Right ventricle myocardium inferior (tissue), 1 donor: ENCODE results near the gene PAK6. TPM values are rescaled to one million over a fixed set of nuclear protein-coding genes. Genes with fewer than 3 reads are reported as not detected.
A peak's percentile ranks its signal among the peaks of the same experiment; 100 is the strongest.

ENCODE experiments used
- ATAC-seq: fragments of 200-7000 bp; cut with Tn5 transposase; one replicate; pipeline ENCODE4 v1.9.1; 2020; ENCODE audit warnings: mild to moderate bottlenecking, moderate library complexity
- DNase-seq: peaks from one replicate; pipeline ENCODE4 v3.0.0; 2021; ENCODE audit errors: missing footprints
- intact Hi-C: fragments of 100-400 bp; cut with DNase I; formaldehyde crosslinking; loops from one replicate; pipeline ENCODE4 v1.11.0; 2022
- total RNA-seq: library from RNA; stranded (reverse); fragmentation: NEBNext Ultra II Directional; extraction: Animal tissue kit (Norgen Biotek cat#: 25700); gene quantifications from one replicate; pipeline ENCODE4 v1.2.1, GENCODE V29; 2021
- donor health status: DM: no; HTN: yes; CAD: no; lungs with severe emphysema.

PAK6 gene
- total RNA-seq, 1 donor from 2014 or later: 10.1 TPM

DNA sequence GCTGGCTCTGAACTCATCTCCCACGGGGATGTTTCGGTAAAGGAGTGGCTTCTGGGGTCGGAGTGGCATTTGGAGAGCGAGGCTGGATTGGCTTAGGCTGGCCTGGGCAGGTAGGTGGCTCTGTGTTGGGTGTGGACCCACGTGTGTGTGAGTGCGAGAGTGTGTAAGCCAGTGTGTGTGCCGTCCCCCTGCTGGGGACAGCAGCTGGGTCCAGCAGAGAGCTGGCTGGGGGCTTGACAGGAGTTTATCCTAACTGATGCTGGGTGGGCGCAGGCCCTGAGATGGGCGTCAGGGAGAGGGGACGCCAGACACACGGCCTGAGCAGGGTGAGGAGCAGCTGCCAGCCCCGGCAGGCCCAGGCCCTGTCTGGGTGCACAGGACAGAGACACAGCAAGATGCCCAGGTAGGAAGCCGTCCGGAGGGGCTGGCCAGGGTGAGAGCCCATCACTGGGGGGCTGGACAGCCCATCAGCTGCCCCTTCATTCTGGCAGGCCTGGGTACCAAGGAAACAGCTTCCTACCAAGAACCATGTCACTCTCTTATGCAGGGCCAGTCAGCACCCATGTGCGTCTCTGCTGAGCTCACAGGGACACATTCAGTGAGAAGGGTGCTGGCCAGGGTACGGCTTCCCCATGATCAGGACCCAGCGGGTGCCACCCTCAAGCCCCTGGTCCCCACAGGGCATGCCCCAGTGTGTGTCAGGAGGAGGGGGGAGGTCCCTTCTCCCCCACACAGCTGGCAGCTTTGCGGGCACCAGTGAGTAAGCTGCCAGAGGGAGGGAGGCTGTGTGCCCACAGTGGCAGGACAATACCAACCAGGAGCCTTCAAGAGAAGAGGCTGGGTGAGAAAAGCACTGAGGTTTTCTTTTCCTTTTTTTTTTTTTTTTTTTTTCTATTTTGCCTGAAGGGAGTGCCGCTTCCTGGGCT is 1.1 kb downstream of the PAK6 start:
- ATAC-seq (no peak), DNase-seq (peak; percentile 43)
- intact Hi-C loops: no loop called here

DNA sequence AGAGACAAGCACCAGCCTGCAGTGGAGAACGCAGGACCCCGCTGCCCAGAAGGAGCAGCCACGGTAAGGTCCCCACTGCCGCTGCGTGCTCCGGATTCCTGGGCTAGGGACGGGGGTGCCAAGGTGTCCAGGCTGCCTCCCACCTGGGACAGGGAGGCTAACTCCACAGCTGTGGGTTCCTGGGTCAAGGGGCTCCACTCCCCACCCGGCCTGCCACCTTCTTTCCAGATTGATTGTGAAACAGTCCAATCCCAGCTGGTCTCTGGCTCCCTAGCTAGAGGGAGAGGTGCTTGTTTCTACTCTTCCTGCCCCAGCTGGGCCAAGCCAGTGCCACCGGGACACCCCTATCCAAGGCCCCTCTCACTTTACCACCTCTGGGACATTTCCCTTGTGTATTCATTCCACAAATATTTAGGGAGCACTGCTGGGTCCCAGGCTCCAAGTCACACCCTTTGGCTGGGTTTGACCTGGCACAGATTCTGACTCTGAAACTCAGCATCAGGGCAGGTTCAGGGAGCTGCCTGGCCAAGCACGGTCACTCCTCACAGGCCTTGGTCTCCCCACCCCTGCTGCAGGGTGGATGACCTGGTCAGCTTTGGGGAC is 1.9 kb downstream of the PAK6 start:
- intact Hi-C loops: no loop called here
- DNase-seq: peak; percentile 13

DNA sequence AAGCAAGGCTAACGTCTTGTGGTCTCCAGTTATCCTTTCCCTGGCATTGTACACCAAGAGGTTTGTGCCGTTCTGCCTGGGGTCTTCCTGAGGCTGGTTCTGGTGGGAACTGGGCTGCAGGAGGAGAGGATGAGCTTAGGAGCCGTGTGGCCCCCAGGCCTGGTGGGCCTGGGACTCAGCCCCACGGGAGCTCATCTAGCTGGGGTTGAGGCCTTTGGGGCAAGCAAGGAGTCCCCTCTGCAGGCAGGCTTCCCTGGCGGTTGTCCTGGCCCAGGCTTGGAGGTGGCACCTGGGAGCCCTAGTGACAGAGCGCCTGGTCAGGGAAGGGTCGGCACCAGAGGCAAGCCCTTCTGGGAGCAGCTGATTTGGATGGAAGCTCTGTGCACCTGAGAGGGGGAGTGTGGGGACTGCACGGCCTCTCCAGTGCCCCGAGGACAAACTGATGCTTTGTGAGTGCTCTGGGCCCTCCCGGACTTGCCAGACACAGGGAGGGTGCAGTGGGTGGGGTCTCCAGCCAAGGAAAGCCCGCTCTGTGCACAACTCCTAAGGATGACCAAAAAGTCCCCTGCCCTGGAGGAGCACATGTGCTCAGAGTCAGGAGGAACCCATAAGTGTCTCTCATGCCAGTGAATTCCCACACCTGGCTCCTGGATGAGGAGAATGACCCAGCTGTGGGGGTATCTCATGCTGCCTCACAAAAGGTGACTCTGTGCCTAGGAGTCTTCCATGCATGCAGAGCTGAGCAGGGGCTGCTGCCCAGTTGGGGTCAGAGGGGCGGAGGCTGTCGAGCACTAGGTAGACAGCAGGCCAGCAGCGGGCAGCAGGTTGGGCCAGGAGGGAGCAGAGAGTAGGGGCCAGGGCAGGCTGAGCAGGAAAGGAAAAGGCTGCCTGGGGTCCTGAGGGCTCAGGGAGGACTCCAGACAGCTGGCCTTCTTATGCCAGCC is 2.7 kb downstream of the PAK6 start:
- ATAC-seq (no peak), DNase-seq (peak; percentile 56)
- intact Hi-C loops: no loop called here

More for the DNA sequence above, 1.9 kb downstream of the PAK6 start:
- ATAC-seq: no peak

DNA sequence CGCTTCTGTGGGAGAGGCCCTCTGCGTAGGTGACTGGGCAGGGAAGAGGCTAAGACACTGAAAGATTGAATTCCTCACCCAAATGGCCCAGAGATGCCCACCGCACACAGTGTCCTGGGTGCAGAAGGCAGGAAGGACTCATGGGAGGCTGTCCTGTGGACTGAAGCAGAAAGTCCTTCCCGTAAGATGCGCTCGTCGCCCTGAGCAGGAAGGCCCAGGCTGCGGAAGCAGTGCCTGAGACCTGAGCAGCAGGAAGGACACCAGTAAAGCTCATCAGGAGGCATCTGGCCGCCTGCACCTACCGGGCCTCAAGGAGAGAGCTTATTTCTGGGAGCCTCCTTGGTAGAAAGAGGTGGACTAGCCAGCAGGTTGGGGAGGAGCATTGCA is 3.3 kb downstream of the PAK6 start:
- intact Hi-C loops: no loop called here
- DNase-seq (peak; percentile 43), ATAC-seq (no peak)

DNA sequence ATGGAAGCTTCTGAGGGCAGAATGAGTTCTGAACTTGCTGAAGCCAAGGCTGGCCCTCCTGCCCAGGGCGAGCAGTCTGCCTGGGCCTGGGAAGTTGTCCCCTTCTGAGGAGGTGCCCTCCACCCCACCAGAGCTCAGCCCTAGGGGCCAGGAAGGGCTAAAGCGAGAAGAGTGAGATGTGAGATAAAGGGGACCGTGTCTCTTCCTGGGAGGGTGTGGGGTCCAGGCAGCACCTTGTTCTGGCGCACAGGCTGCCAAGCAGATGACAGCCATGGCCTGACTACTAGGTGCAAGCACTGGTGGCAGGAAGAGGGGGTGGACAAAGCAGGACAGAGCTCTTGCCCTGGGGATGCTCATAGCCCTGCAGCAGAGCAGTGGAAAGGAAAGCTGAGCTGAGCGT is 3.7 kb downstream of the PAK6 start:
- intact Hi-C loops: no loop called here
- DNase-seq (peak; percentile 26), ATAC-seq (no peak)

DNA sequence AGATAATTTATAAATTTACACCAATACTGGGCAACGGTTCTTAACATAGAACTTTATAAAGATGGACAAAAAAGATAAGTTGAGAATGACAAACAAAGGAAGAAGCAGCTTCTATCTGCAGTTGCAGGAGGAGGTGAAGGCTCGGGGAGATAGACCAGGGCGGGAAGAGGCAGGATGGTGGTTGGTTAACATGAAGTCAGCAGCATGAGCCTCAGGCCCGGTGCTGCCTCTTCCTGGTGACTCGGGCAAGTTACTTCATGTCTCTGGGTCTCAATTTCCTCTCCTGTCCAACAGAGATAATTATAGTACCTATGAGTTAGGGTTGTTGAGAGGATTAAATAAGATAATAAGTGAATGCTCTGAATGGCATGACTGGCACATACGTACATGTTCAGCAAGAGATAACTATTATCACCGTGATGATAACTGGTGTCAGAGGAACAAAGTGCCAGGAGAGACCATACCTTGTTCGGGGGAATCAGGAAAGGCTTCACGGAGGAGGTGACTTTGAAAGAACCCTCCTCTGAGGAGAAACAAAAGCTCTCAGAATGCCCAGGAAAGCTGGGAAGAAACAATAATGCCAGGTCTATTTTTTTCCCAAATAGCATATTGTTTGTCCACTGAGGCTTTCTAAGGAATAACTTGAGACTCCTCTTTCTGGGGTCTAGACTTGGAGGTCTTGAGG is 4.4 kb downstream of the PAK6 start:
- intact Hi-C loops: no loop called here
- ATAC-seq (no peak), DNase-seq (peak; percentile 50)

DNA sequence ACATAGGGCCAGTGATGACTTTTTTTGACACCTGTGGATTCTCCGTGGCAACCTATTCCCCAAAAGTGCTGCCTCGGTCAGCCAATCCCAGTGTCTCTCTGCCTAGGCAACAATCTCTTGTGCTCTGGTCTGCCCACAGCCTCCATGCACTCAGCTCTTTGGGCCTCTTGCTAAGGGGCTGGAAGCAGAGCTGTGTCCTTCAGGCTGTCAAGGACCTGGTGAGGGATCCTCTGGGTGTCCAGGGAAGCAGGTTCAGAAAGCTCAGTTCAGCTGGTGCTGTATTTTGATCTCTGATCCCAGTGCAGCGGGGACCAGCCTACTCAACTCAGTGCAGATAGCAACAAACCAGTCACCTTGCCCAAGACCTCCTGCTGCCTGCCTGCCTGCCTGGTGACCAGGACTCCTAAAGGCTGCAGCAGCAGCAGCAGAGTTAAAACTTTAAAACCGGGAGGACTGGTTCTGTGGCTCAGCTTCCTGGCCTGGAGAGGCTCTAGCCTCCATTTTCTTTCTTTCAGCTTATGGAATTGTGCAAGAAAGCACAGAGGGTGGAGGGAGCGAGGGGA is 6.2 kb downstream of the PAK6 start:
- ATAC-seq (no peak), DNase-seq (peak; percentile 16)
- intact Hi-C loops: no loop called here

DNA sequence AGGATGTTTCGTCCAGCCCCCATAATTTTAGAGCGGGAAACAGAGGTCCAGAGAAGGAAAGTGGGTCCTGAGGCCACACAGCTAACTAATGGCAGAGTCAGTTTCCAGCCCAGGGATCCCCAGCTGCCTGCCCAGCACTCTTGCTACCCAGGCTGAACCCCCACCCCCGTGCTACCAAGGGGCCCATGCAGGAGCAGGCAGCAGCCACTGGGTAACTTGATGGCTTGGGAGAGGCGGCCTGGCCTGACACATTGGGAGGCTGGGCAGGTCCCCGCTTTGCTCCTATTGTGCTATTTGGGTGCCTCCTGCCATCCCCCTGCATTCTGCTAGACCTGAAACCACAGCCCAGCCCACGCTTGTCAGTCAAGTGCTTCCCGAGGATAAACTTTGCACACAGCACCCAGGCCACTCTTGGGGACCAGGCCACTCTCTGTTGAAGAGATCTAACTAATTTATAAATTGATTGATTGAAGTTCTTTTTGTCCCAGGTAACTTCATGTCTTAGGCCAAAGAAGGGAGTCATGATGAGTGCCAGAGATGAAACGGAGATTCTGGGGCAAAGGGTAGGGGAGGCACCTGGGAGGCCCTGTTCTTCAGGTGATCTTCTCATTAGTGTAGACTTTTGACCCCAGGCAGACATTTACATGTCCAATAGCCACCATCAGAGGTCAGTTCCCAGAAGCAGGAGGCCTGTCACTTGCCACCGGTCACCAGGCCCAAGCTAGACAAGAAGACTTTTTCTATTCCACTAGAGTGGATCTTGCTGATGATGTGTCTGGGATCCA is 7.0 kb downstream of the PAK6 start:
- ATAC-seq (no peak), DNase-seq (peak; percentile 32)
- intact Hi-C loops: no loop called here

DNA sequence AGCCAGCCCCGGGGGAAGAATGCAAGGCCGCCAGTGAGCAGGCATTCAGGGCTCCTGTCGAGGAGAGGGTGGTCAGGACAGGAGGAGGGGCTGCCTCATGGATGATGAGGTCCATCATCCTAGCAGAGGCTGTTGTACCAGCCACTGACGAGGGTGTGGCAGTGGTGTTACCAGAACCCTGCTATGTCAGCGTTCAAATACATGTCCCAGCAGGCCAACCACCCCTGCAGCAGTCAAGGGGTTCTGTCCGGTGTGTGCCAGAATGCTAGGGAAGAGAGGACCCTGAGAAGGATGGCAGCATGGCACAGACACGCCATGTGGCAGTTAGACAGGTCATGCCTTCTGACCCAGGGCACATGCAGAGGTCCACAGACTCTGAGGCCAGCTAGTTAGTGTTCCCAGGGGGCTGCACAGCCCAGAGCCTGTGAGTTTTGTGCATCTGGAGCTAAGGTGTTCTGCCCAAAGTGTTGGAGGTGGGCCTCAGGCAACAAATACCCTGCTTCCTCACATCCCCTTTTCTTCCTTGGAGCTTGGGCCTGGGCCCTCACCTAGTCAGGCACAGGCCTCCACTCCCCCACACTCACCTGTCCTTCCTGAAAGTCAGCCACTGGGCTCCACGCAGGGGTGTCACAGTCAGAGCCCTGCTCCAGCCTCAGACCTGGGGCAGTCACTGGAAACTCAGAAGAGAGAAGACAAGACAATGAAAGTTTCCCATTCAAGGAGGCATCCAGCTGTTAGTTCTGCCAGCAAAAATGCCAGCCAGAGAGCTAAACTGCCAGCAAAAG is 7.8 kb downstream of the PAK6 start:
- no peak for ATAC-seq
- peak; percentile 27 for DNase-seq
- intact Hi-C loops: no loop called here

DNA sequence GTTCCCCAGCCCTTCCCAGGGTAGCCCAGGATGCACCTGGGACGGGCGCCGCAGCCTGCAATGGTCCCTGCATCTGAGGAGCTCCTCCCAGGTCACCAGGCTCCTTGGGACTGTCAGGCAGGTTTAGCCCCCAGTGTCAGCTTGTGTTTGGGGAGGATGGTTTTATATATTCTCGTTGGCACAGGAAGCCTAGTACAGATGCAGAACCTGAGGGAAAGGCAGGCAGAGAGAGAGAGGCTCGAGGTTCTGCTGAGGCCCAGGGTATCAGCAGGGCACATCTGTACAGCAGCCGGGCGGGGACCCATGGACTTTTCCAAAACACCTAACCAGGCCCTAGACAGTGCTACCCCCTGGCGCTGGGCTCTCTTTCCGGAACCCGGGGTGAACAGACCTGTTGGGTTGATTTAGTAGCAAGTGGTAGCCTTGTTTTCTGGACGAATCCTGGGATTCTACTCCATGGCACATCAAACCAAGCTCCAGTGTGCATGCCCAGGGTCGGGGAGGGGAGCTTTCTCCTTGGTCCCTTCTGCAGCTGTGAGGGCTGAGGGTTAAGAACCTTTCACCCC is 8.6 kb downstream of the PAK6 start:
- DNase-seq: peak; percentile 26

DNA sequence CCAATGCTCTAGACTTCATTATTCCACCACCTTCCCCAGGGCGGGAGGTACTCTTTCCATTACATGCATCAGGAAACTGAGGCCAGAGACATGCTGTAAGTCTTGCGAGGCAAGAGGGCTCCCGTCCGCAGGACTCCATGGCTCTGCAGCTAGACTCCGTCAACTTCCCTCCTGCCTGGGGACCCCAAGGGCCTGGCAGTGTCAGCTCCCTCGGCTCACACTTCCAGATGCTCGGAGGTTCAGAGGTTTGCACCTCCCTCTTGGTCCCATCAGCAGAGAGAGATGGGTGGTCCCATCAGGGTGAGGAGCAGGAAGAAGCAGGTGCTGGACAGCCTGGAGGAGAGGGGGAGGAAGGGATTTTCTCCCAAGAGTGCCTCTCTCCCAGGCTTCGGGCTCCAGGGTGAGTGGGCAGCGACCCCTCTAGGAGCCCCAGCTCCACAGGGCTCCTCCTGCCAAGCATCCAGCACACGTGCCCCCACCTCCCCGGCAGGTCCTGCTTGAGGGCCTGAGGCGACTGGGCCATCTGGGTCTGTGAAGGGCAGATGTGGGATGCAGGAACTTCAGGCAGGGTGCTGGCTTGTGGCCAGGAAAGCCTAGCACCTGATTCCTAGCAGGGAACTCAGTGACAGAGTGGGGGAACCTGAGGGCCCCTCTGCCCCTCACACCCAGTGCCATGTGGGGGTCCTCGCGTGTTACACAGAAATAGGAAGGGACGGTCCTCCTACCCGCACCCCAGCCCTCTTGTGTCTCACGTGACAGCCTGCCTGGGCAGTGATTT is 9.3 kb downstream of the PAK6 start:
- intact Hi-C loops: no loop called here
- peak; percentile 33 for DNase-seq
- ATAC-seq: no peak

More for the DNA sequence above, 8.6 kb downstream of the PAK6 start:
- intact Hi-C loops: no loop called here
- ATAC-seq: no peak

DNA sequence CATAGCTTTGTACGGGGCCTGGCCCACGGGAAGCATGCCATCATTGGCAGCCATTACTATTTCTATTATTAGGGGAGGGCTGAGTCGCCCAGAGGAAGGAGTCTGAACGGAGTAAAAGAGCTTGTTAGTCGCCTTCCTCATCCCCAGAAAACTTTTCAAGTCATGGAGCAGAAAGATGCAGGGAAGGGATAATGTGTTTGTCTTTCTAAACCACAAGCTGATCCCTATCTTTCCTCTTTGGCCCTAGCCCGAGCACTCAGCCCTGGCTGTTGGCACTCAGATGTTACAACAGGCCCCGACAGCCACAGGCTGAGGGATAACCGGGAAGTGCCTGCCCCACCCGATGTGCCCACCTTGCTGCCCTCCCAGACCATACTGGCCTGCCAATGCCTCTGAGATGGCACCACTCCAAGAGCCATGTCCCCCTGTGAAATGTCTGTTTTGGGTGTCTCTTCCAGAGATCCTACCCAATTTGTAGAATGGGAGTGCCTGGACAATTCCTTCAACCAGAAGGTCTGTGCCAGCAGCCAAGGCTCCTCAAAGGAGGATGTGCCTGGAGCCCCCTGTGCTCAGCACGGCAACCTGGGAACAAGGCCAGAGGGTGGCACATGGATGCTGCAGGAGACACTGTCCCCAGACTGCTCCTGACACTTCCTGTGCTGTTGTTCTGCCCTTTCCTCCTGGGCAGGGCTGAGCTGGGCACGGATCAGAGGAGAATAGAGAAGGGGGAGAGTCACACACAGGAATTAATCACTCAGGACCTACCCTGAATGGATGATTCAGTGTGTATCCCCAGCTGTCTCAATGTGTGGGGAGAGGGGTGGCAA is 10.8 kb downstream of the PAK6 start:
- peak; percentile 55 for DNase-seq
- intact Hi-C loops: no loop called here
- ATAC-seq: no peak

DNA sequence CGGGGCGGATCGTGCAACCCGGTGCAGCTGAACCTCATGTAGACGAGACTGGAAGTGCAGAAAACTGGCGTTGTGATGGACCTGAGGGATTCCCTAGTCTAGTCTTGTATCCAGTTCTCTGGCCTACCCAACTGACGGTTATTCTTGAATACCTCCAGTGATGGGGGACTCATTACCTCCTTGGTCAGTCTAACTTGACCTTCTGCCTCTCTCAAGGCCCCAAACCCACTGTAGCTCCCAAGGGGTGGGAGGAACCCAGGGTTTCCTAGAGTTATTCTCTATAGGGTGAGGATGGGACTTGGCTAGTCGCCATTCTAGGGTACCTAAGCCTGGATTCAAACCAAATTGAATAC is 11.4 kb downstream of the PAK6 start:
- intact Hi-C loops: no loop called here
- ATAC-seq: no peak

DNA sequence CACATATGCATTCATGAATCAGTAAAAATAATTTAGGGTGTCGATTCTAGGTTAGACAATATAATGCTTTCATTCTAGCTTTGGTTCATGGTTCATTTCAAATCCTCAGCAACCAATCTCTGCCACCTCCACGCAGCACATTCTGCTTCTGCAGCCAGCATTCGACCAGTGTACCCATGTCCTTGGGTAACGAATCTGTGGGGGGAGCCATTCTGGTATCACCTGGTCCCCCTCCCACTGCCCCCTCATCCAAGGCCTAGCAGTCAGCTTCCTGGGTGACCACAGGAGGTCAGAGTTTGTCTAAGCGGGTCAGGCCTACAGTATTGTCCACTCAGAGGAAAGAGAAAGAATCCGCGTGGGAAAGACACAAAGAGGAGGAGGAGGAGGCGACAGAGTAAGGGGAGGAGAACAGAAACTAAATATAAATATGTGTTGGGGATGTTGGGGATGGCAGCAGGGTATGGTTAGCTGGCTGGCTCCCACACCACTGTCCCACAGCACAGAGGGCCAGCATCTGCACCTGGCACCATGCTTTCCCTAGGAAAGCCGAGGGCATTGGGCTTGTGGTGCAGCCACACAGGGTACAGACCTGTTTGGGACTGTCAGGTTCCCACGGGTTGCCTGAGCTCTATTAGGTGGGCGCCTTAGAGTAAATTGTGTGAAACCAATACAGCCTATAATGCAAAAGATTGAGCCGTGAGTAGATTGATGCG is 12.1 kb downstream of the PAK6 start:
- intact Hi-C loops: no loop called here
- ATAC-seq (no peak), DNase-seq (no peak)

More for the DNA sequence above, 11.4 kb downstream of the PAK6 start:
- no peak for DNase-seq
